Measurements from ENCODE around the gene GREB1.

- TF ChIP-seq CTCF (tag by site-specific recombination; IDR thresholded peaks at IDR 0.05) (no peak), YY2 (tag by site-specific recombination; IDR thresholded peaks at IDR 0.05) (no peak), MEIS1 (CRISPR knock-in tag; IDR thresholded peaks at IDR 0.05; ENCODE audit: borderline replicate concordance) (no peak), ZNF133 (tag by site-specific recombination; IDR thresholded peaks at IDR 0.05) (no peak), GLI4 (tag by site-specific recombination; IDR thresholded peaks at IDR 0.05) (no peak), ZSCAN5A (tag by site-specific recombination; IDR thresholded peaks at IDR 0.05) (no peak), MZF1 (tag by site-specific recombination; IDR thresholded peaks at IDR 0.05; ENCODE audit: borderline replicate concordance) (no peak), ZNF830 (tag by site-specific recombination; IDR thresholded peaks at IDR 0.05; ENCODE audit: low read depth) (no peak), ZNF549 (tag by site-specific recombination; IDR thresholded peaks at IDR 0.05) (no peak), ZNF654 (tag by site-specific recombination; IDR thresholded peaks at IDR 0.05; ENCODE audit: low read depth) (no peak), ZNF274 (IDR thresholded peaks at IDR 0.05; ENCODE audit: low read length) (no peak), ZNF274 (tag by site-specific recombination; IDR thresholded peaks at IDR 0.05; ENCODE audit: borderline replicate concordance) (no peak)
These were observed 145.2 kb downstream of the GREB1 start for GRCh38 chr2:11679016-11679415.
